Islet precursor cell (in vitro differentiated cells): ENCODE results near the gene SLC15A4.
A peak's percentile ranks its signal among the peaks of the same experiment; 100 is the strongest.

Source experiments
- DNase-seq: peaks from one replicate; pipeline ENCODE4 v3.0.0-alpha.2; 2018

Gene SLC15A4

GRCh38 chr12:128792881-128793280 is 30.9 kb downstream of the SLC15A4 start:
- DNase-seq = no peak

DNA sequence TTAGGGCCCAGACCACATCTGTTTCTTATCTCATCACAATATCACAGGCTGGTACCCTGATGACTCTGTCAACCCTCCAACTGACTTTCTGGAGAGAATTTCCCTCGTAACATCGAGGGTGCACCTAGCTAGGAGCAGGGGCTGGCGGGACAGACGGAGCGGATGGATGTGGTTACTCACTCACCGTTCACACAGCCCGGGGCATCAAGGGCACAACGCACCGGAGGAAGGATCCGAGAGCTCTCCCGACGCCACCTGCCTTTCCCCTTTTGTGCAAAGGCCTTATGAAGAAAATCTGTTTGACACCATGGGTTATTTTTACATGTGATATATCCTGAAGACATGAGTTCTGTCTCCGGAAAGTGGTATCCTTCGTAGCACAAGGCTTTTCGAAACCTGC is 31.4 kb downstream of the SLC15A4 start:
- DNase-seq = no peak

GRCh38 chr12:128791395-128792322 is 32.1 kb downstream of the SLC15A4 start:
- no peak for DNase-seq

DNA sequence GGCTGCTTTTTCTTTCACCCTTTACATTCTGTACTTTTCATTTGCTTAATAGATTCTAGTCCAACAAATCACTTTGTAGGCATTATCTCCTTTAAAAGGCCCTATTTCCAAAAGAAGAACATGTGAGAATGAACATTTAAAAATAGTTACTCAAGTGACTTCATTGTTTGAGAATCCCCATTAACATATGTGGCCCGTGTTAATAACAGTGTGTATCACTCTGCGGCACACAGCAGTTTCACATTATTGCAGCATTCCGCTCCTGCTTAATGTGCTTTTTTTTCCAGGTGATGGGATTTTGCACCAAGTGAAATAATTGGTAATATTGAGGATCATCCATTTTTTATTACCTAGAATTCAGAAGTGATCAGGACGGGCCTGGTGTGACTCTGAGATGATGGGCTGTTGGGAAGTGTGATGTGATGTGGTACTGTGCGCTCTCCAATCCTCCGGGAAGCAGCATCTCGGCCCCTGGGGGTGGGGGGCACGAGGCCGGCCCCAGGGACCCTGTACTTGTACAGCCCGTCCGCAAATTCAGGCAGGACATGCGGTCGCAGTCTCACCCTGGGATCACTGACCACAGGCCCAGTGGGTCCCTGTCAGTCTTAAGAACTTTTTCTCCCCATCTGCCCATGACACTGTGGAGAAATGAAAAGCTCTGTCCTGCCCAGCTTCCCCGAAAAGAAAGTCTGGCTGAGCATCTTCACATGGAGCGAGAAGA is 32.9 kb downstream of the SLC15A4 start:
- DNase-seq = no peak

DNA sequence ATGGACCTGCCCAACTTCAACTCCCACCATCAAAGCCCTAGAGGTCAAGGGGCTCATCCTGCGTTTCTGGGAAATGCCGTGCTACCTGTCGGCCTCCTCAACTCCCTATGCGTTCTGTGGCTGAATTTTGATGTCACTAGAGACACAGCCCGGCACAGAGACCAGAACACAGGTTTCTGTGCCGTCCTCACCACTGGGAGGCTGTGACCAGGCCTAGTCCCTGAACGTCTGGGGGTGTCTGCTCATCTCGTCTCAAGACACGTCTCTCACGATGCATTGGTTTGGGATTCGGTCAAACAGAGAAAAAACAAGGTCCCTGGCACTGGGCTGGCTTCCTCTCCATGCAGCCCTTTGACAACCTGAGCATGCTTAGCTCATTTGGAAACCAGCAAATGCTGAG is 33.5 kb downstream of the SLC15A4 start:
- DNase-seq = no peak

DNA sequence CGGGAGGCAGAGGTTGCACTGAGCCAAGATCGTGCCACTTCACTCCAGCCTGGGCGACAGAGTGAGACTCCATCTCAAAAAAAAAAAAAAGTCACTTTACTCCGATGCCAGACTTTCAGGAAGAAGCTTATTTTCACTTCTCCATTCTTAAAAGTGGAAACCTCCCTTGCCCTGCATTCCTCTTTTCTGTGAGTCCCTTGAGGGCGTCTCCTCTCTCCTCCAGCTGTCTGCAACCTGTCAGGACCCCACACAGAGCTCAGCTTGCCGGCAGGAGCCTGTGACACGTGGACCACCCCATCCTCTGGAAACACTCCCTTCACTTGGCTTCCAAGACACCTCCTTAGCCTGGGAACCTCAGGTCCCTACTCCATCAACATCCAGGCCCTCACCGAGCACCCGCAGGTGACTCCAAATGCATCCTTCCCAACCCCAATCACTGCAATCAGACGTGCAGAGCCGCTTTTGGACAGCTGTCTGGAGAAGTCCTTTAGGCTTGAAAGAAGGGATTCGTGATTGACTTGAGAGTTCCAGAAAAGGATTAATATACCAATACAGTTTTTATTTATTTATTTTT is 34.3 kb downstream of the SLC15A4 start:
- no peak for DNase-seq

DNA sequence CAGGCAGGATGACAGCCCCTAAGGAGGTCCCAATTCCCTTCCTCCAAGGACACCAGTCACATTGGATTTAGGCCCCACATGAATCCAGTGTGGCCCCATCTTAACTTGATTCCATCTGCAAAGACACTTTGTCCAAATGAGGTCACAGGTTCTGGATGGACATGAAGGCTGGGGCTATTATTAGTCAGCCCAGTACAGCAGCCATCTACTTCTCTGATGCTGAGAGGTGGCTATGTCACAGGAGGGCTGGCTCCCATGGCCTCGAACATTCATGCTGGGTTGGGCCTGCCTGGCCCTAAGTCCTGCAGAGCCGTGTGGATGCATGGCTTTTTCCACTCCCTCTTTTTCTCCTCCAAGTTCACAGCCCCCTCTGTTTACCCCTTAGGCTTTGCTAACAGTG is 35.9 kb downstream of the SLC15A4 start:
- no peak for DNase-seq

- DNase-seq = peak; percentile 53
These were observed 36.9 kb downstream of the SLC15A4 start for GRCh38 chr12:128786741-128787391.

- no peak for DNase-seq
These were observed 39.6 kb downstream of the SLC15A4 start for GRCh38 chr12:128784030-128784760.

DNA sequence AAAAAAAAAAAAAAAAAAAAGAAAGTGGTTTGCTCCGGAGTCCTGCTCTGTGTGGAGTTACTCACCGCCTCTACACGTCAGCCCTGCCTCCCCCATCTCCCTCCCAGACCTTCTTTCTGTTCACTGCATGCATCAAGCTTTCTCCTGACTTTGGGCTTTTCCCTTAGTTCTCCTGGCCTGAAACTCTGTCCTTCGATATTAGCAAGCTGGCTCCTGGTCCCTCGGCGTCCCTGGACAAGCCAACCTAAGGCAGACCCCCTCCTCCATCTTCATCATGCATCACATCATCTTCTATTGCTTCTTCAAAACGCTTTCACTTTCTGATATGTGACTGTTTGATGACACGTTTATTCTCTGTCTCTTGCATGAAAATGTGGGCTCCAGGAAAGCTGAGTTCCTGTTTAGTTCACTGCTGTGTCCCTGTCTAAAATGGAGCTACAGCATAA is 40.6 kb downstream of the SLC15A4 start:
- DNase-seq = no peak

DNA sequence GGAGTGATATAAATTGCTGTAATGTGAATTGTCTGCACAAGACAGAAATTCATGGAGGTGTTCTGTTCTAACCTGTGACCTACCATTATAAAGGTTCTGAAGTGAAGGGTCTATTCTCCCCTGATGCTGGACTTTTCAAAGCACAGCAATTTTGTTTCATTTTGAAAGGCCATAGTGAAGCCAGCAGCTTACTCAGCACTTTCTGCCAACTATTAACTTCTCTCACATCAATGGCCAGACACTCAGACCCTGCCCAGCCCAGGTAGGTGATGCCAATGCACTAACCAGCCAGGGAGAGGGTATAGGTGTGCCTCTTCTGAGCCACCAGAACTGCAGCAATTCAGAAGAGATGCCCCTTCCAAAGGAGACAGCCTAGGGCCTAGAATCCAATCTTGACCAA is 43.9 kb downstream of the SLC15A4 start:
- no peak for DNase-seq

DNA sequence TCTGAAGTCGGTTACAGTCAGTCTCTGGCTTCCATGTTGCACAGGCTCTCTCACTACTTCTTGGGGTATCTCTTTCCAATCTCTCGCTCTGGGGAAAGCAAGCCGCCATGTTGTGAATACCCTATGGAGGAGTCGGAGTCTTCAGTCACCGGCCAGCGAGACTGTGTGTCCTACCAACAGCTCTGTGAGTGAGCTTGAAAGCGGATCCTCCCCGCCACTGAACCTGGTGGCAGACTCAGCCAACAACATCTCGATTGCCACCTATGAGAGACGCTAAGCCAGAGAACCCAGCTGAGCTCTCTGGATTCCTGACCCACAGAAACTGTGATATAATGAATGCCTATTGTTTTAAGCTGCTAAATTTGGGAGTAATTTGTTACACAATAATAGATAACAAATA is 51.5 kb downstream of the SLC15A4 start:
- DNase-seq = no peak

- DNase-seq = no peak
These were observed 52.1 kb downstream of the SLC15A4 start for GRCh38 chr12:128771681-128772080.

GRCh38 chr12:128767518-128767917 is 56.2 kb downstream of the SLC15A4 start:
- DNase-seq = no peak

GRCh38 chr12:128766738-128767501 is 56.8 kb downstream of the SLC15A4 start:
- no peak for DNase-seq

GRCh38 chr12:128763395-128763794 is 60.4 kb downstream of the SLC15A4 start:
- DNase-seq = no peak

DNA sequence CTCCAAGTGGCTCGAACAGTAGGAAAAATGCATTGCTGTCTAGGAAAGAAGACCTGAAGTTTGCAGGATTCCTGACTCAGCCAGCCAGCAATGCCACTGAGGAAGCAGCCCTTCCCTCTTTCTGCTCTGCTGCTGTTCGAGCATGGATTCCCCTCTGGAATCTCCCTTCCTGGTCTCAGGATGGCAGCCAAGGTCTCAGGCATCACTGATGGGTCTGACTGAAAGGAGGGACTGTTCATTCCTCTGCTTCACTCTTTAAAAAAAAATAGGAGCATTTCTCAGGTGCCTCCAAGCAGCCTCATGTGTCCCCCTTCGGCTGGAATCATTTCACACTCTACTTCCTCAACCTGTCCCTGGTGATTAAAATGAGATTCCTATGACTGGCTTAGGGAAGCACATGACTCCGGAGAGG is 62.4 kb downstream of the SLC15A4 start:
- no peak for DNase-seq

DNA sequence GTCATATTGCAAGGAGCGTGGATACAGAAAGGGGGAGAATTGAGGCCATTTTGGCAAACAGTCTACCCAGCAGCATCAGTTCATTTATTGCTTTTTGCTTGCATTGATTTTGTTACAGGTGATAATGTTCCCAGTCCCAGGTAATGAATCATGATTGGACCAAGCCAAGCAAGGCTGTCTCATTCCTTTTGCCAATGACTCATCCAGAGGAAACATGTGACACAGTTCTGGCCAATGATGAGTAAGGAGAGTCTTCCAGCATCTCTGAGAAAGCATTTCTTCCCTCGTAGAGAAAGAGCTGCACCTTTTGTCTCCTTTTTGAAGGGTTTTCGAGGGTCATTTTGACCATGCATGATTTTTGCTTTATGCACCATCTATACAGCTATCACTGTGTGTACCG is 68.2 kb downstream of the SLC15A4 start:
- DNase-seq = no peak

GRCh38 chr12:128754275-128754674 is 69.5 kb downstream of the SLC15A4 start:
- DNase-seq = no peak

- DNase-seq = no peak
These were observed 70.3 kb downstream of the SLC15A4 start for GRCh38 chr12:128753438-128753837.

GRCh38 chr12:128752386-128752785 is 71.4 kb downstream of the SLC15A4 start:
- DNase-seq = no peak

- DNase-seq = no peak
These were observed 76.3 kb downstream of the SLC15A4 start for GRCh38 chr12:128747441-128747840.
